GM18517 (cell line): ENCODE data around the gene GTF2F2.

Source experiments
- ATAC-seq: cut with Tn5 transposase; IDR thresholded peaks from one replicate; pipeline ENCODE4 v1.9.1; 2021; ENCODE audit warnings: mild to moderate bottlenecking, moderate library complexity; ENCODE audit not compliant: unreplicated experiment

GTF2F2 gene

DNA sequence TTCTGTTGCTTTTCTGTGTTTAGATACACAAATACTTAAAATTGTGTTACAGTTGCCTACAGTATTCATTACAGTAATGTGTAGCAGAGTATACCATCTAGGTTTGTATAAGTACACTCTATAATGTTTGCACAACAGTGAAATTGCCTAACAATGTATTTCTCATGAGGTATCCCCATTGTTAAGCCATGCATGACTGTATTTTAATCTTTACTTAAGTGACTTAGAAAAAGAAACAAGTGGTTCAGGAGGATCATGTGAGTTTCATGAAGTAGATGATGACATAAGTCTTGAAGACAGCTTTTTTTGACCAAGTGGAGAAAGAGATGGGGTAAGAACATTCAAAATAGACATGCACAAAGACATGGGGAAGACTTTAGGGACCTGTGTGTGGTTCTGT is 88.9 kb downstream of the GTF2F2 start:
- ATAC-seq = no peak

DNA sequence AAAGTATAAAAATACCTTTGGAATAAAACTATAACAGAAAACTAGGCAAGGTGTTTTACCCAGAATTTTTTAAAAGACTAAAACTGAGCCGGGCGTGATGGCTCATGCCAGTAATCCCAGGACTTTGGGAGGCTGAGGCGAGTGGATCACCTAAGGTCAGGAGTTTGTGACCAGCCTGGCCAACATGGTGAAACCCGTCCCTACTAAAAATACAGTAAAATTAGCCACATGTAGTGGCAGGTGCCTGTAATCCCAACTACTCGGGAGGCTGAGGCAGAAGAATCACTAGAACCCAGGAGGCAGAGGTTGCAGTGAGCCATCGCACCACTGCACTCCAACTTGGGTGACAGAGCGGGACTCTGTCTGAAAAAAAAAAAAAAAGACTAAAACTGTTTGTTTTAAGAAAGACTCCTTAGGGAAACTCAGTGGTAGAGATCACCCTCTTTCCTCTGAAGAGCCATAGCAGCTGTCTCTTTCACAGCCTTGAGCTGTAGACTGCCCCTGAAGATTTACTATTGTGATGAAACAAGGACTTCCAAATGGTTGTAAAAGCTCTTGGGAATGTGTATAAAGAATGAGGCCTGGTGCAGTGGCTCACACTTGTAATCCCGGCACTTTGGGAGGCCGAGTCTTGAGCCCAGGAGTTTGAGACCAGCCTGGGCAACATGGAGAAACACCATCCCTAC is 95.2 kb downstream of the GTF2F2 start:
- no peak for ATAC-seq

DNA sequence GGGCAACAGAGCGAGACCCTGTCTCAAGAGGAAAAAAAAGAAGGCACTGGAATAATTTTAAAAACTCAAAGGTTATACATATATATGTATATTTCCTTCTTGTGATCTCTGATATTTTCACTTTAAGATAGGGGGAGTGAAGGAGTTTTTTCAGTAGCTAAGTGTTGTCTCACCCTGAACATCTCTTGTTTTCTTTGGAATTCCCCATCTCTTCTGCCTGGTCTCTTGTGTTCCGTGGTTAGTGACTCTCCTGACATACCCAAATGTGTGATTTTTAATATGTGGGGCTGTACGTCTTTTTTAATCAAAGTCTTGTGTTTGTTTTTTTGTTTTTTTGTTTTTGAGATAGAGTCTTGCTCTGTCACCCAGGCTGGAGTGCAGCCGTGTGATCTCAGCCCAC is 95.9 kb downstream of the GTF2F2 start:
- ATAC-seq = no peak

DNA sequence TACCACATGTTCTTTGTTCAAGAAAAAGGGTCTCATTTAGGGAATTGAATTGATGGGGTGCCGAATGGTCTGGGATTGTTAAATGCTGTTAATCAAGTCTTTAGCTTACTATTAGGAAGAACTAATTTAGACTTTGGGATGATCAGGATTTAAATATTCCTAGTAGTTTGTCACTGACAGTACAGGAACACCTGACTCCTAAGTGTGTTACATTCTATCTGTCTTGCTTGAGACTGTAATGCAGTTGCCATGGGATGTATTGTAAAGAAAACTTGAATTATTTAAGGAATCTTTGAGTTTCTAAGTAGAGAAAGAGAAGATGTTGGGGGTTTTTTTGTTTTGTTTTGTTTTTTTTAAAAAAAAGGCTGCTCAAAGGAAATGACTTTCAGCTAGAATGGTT is 98.4 kb downstream of the GTF2F2 start:
- no peak for ATAC-seq

DNA sequence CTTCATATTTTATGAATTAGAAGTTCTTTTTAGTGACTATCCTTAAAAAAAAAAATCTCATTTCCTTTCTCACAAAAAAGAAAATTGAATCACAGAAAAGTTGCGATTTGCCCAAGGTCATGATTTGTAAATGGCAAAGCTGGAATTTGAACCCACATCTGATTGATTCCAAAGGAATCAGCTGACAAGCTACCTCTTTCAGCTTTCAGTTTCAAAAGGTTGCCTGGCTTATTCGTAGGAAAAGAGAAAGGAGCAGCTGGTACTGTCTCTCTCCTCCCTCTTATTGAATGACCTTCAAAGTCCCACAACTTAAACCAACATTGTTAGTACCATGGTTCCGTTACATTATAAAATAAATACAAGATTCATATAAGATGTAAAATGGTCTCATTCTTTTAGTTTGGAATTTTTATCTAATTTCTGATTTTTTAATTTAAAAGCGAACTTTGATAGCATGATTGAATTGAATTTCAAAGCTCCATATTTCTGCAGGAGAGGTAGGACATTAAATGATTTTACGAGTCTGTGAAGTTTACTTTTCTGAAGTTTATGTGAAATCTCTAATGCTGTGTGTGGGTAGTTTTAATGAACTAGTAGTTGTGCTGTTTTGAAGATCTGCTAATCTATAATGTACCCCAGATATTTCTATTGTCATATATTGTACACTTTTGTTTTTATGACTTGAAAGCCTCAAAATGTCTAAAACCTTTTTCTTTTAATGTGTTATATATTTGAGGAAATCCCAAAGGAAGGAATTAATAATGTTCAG is 99.0 kb downstream of the GTF2F2 start:
- ATAC-seq = no peak

DNA sequence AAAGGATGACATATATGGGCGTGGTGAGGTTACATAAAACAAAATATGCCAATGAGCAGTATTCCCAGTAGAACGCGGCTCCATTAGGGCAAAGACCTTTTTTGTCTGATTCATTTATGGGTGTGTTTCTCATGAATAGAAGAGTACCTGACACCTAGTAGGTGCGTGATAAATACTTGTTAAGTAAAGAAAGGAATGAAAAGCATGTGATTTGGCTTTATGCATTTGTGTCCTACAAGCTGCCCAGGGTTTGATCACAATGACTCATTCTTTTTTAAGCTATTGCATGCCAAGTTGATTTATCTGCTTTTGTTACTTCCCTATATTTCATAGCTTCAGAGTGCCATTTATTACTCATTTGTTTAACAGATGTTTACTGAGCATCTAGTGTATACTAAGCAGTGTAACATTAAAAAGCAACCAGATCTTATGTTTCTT is 99.6 kb downstream of the GTF2F2 start:
- no peak for ATAC-seq

DNA sequence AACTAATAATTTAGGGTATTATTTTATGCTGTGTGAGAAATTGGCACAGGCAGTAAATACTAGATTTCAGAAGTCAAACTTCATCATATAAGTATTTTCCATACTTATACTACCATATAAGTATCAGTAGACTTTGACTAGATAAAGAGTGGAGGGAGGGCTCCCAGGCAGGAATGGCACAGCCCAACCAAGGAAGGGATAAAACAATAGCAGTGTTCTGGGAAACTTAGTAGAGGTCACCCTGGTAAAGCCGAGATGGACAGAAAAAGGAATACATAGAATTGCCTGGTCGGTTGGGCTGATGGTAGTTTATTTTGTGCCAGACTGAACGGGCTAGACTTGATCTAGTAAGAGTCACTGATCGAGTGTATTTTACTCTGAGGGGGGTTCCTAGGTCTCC is 100.1 kb downstream of the GTF2F2 start:
- ATAC-seq = no peak

DNA sequence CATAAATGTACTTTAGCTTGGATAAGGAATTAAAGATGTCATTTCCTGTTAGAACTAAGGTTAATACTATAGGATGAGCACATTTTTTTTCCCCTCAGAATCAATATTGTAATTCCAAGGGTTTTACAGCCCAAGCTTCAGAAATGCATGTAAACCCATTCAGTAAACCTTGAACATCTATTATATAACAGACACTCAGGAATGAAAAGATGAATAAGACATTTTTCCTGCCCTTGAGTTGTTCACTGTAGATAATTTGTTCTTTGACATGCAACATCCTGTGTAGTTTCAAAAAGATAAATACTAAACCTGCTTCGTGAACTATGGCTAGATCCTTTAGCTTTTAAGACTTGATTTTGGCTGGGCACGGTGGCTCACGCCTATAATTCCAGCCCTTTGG is 102.2 kb downstream of the GTF2F2 start:
- ATAC-seq = no peak

DNA sequence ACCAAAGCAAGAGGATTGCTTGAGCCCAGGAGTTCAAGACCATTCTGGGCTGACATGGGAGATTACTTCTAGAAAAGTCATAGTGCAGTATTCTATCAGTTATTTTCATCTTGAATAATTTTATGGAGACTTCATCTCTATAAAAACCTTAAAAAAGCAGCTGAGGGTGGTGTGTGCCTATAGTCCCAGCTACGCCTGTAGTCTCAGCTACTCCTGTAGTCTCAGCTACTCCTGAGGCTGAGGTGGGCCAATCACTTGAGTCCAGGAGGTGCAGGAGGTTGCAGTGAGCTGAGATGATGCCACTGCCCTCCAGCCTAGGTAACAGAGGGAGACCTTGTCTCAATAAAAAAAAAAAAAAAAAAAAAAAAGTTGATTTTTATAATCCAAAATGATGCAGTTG is 102.6 kb downstream of the GTF2F2 start:
- no peak for ATAC-seq

DNA sequence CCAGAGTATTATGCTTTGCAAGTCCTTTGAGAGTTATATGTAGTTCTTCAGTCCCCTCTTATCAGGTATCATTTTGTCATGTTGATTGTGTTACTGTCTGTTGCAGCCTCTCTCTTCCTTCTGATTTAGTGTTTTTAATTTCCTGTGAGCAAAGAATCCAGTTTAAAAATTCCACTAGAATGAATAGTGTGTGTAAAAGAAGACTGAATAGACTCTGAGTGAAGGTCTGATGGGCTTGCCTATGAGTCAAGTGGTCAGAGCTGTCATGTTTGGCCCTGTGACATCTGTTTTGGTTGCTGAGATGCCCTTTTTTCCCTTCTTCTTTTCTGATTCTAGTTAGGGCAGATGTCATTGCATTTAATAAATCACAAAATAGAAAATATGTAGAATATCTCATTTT is 103.9 kb downstream of the GTF2F2 start:
- no peak for ATAC-seq

DNA sequence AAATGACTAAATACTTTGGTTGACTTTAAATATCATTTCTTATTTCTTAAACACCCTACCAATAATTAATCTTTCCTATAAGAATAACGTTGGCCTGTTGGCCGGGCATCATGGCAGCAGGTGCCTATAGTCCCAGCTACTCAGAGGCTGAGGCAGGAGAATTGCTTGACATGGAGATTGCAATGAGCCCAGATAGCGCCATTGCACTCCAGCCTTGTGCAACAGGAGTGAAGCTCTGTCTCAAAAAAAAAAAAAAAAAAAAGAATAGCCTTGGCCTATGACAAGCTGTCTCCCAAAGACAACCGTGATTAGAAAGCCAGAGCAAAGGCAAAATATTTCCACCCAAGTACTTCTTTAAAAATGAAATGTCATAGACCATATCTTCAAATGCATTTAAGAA is 105.1 kb downstream of the GTF2F2 start:
- ATAC-seq = no peak

DNA sequence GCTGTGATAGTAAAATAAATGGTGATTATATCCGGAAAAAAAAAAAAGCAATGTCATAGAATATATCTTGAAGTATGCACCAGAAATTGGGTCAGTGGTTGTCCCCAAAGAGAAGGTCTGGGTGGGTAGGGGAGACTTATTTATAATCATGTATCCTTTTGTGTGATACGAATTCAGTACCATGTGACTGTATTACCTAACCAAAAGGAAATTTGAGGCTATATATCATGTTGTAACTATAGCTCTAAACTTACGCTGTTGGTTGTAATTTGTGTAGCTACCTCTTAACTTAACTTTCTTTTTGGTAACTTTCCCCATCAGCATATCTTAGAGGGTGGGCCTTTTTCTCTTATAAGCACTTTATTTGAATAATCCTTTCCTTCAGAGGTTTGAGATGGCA is 105.7 kb downstream of the GTF2F2 start:
- no peak for ATAC-seq

DNA sequence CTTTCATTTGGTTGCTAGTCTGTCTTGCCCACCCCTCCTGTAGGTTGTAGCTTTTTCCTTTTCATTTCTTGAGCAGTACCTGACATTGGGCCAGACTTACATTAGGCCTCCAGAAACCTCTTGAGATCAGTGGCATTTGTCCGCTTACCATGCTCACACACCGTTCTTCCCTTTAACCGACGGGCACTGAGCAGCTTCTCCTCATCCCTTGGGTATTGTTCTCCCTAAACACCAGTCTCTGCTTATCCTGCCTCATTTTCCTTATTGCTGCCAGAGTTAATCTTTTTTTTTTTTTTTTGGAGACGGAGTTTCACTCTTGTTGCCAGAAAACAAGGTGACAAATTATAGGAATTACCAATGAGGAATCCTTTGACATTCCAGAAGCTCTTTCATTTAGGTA is 107.7 kb downstream of the GTF2F2 start:
- ATAC-seq = no peak

DNA sequence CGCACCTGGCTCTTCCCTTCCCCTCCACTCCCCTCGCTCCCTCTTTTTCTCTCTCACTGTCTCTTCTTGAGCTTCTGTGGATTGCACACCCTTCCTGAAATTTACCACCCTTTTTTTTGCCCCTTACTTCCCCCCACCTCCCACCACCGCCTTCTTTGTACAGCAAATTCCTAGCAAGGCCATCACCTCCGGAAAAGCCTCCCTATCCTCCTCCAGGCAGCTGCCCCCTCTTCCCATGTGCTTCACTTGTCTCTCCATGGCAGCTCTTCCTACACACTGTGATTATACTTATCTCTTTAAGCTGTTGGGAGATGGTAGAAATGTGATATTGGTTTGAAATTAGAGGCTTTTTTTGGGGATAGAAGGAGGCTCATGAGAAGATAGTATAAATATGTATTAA is 108.9 kb downstream of the GTF2F2 start:
- ATAC-seq = no peak

DNA sequence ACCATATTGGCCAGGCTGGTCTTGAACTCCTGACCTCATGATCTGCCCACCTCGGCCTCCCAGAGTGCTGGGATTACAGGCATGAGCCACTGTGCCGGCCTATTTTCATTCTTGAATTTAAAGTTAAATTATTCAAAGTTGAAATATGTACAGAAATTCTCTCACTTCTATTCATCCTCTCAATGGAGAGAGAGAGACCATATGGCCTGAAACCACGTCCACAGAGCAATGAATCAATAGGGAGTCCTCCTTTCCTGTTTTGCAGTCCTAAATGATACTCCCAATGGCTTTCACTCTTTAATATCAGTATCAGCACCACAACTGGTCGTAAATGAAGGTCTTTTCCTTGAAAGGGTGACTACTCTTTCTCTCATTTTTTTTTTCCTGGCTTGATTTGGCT is 111.0 kb downstream of the GTF2F2 start:
- no peak for ATAC-seq

DNA sequence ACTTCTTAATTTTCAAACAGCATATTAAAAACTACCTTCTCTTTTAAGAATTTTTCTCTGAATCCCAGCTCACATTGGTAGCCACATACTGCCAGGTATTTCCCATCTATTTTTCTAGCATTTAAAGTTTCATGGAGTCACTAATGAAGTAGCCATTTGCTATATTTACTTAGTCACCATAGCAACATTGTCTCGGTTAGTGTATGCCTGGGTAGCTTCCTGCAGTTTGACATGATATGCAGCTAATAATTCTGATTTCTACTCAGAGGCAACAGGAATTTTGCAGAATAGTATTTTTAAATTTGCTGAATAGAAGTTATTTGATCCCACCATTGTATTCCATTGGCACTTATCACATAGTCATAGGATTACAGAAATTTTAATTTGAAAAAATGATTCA is 111.4 kb downstream of the GTF2F2 start:
- no peak for ATAC-seq

DNA sequence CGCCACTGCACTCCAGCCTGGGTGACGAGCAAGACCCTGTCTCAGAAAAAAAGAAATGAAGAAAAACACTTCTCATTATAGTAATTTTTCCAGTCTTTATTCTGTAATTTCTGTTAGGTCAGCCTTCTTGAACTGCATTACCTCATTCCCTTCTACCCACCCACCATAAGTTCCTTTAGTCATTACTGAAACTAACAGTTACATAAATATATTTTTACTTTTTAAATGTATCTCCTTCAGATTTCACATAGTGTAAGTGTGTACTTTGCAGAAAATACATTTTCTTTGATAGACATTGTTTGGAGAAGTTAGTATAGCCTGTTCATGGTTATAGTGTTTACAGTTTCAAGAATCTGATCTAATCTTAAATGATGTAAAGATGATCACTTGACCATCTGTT is 112.3 kb downstream of the GTF2F2 start:
- no peak for ATAC-seq

DNA sequence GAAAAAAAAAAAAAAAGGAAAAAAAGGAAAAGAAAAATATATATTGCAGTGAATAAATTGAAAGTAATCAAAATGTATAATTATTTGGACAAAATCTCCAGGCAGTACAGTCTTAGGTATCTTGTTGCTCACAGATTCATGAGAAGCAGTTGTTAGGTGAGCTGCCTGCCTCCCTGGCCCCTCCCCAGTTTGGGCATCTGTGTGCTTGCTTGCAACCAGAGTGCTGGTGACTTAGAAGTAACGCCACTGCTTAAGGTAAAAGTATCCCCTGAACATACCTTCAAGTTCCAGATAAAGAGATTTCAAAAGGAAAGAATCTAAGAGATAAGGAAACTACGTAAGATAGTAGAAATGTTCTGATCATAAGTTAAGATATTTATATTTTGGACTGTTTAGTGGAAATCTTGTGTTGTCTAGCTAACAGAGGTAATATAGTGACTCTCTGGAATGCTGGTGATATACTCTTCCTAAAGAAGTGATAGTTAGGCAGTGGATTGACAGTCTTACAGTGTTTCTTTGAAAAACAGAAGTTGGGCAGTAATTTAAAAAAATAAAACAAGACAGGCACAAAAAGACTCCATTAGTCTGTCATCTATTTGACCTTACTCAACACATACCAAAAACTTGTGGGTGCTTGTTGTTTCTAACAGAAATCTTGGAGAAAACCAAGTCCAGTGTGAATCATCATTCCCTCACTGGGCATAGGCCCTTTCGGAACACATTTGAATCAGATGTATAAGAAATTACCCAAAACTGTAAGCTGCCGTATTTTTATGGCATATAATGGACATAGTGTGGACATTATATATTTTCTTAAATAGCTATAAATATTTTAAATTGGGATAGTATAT is 118.9 kb downstream of the GTF2F2 start:
- ATAC-seq = no peak

DNA sequence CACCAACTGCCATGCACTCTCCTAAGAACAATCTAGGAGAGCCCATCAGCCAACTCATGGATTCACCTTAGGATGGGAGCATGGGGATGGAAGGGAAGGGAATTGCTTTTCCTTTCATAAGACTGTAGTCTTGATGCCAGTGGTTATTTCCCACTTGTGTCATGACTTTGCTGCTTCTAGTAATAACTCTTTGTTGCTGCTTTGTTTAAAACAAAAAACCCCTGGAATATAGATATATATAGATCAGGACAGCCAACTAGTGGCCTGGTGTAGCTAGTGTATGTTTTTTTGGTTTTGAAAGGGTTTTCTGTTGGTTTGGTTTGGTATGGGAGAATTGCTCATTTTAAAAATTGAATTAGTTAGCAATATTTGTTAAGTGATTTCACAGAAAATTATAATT is 119.8 kb downstream of the GTF2F2 start:
- no peak for ATAC-seq

DNA sequence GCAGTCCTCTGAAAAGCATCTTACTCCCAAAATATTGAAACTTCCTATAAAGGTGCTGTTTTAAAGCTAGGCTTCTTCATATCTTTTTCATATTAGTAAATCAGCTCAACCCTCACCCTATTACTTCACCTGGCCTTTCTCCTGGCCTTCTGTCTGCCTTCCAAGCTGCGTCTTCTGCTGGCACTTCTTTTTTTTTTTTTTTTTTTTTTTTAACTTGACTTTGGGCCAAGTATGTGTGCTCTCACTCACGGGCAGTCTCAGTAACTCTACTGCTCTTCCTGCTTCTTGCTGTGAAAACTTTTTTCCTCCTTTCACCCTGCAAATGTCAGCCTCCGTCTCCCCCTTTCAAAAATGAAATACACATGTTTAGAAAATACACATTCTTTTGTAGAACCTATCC is 121.8 kb downstream of the GTF2F2 start:
- ATAC-seq = no peak

DNA sequence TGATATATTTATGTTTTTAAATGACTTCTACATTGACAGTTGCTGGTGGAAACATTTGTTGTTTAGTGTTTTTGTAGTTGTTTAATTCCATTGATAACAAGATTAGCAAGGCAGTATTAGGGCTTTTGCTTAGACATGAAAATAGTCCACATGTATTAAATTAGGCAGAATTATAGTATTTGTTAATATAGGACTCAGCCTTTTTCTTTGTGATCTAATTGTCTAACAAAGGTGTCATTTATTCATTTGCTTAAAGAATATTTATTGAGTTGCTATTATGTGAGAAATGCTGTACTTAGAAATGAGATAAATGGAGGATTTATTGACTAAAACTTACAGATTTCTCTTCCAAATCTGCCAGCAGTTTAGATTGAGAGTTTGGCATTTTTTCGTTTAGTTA is 122.2 kb downstream of the GTF2F2 start:
- ATAC-seq = no peak

DNA sequence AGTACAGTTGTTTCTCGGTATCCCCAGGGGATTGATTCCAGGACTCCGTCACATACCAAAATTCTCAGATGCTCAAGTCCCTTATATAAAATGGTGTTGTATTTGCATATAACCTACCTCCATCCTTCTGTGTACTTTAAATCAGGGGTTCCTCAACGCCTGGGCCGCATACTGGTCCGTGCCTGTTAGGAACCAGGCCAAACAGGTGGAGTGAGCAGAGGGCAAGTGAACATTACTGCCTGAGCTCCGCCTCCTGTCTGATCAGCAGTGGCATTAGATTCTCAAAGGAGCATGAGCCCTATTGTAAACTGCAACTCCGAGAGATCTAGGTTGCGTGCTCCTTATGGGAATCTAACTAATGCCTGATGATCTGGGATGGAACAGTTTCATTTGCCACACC is 122.8 kb downstream of the GTF2F2 start:
- ATAC-seq = no peak
